HG02938 (cell line): ENCODE data around the gene KIF4B.

Experiments used
- ATAC-seq: cut with Tn5 transposase; IDR thresholded peaks from one replicate; pipeline ENCODE4 v1.9.1; 2021; ENCODE audit warnings: mild to moderate bottlenecking, moderate library complexity; ENCODE audit not compliant: unreplicated experiment

KIF4B gene

DNA sequence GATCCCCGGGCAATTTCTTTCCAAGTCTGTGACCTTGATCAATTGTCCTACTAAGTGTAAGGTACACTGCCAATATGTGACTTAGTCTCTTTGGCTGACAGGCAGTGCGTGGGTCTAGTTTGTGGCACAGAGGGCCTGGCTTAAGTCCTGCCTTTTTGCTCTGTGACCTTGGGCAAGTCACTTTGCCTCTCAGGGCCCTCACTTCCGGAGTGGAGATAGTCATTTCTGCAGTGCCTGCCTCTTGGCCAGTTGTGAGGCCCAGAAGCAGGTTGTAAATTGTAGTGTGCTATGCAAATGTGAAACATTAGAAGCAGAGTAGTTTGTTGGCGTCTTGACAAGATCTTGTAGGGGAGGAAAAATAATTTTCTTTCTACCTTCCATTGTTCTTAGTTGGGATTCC is 39.0 kb downstream of the KIF4B start:
- no peak for ATAC-seq

DNA sequence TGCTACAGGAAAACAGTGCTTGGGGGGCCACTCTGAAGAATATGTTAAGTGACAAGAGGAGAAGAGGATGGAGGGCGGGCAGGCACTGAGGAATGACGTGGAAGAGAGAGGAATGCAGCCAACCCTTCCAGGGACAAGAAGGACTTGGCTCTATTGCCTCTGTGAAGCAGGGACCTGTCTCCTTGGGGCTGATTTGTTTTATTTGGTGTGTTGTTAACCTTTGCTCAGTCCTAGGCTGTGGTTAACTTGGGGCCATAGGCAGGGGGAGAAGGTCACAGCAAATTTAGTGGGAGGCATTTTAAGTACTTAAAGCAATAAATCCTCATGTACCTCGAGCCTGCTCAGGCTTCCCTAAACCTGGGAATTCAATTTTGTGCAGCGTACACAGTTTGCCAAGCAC is 39.9 kb downstream of the KIF4B start:
- ATAC-seq: no peak

DNA sequence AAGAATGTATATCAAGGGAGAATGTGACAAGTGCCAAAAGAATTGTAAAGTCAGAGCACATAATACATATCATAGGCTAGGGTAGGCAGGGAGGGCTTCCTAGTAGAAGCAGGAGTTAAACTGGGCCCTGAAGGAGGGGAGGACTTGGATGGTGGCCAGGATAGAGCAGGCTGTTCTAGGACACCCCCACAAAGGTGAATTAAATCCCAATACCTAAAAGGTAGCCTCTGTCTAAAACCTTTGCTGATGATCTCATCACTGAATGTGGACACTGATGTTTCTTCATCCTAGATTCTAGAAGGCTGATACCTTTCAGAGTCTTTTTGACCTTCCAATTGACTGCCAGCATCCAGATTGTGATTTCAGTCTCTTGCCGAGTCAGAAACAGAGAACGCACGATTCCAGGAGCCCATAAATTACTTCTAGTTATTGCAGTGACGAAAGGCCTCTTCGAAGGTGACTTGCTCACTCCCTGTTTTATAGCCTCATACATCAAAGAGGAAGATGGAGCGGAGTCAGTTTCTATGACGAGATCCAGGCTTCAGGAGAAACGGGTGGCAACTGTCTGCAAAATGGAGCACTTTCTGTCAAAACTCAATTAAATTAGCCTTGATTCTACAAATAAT is 43.2 kb downstream of the KIF4B start:
- no peak for ATAC-seq

DNA sequence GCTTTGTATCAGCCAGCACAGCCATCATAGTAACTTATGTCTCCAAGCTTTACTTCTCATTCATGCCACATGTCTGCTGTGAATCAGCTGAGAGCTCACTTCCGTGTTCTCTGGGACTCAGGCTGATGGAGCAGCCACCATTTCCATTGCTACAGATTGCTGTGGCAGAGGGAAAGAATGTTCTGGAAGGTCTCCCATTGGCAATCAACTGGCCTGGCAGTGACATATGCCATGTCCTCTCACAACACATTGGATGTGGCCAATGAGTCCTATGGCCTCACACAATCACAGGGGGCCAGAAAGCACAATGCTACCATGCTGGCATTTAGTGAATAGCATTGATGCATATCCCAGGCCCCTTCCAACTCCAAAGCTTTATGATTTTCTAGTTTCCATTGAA is 44.1 kb downstream of the KIF4B start:
- no peak for ATAC-seq

DNA sequence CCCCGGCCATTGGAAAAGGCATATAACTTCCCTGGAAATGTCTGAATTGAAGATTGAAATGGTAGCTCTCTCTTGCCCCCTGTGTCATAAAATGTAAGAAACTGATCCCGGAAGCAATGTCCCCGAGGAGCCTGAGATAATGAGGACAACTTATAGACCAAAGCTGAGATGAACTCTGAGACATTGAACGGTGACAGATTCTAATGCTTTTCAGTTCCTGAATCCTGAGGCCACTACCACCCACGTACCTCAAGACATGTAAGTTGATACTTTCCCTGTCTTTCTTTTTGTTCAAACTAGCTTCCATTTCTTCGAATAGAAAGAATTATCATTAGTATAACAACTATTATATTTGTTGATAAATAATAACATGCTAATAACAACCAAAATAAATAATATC is 51.0 kb downstream of the KIF4B start:
- peak; percentile 62 for ATAC-seq

DNA sequence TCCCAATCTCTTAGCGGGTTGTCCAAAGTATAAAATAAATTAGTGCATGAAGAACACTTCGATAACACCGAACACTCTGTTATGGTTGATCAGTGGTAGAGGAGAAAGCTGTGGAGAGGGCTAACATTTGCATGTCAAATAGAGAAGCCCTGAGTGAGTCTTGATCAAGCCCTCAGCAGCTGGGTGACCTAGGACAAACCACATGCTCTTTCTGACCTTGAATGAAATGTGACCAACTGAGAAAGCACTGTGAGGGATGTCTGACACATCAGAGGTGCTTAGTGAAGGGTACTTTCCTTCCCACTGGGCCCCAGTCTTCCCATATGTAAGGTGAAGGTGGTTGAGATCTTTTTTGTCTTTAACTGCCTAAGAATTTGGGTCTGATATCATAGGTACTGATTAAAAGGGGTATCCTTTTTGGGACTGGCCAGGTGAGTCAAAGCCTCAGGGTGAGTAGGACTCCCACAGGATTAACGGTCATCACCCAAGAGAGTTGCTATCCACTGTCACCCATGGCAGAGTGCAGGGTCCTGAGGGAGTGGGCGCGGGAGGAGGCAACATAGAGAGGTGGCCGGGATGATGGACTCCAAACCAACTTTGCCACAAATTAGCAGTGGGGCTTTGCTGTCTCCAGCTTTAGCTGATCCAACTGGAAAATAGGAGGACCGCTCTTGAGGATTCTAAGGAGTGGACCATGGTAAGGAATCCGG is 53.5 kb downstream of the KIF4B start:
- no peak for ATAC-seq
